Upper lobe of left lung (tissue), 4 donors: ENCODE data around the gene KIF18B.

Experiments used
- EP300 ChIP-seq, 4 donors: sonication (generic); formaldehyde crosslinking; IDR thresholded peaks; one replicate each; pipeline ENCODE4 v1.5.1; 2017; ENCODE audit warnings: antibody characterized with exemption in 4 of 4, control low read depth in 2 of 4
- POLR2AphosphoS5 ChIP-seq, 2 donors: sonication (generic); formaldehyde crosslinking; IDR thresholded peaks; one replicate each; pipeline ENCODE4 v1.5.1; 2017; ENCODE audit warnings: antibody characterized with exemption in 2 of 2
- TF ChIP-seq, protein P1 (sequence below), 6 experiments: fragments of 450-650 bp in 4 of 6; fragments of 200-600 bp in 2 of 6; sonication (generic) in 2 of 6; IDR thresholded peaks; one replicate each; pipeline ENCODE4 v1.5.1; 2016 to 2019; ENCODE audit warnings: antibody characterized with exemption in 6 of 6

DNA sequence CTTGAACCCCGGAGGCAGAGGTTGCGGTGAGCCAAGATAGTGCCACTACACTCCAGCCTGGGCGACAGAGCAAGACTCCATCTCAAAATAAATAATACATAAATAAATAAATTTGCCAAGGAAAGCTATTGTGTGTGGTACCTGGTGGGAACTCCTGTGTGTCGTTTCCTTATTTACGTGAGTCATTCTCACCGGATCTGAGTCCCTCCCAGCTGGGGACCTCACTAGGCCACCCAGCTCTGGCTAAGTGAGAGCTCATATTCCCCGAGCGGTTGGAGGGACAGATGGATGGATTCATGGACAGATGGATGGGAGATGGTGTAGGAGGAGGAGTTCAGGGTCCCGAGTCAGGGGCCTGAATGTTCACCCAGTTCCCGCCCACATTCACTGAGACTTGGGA is 43.4 kb upstream of the KIF18B start:
- TF ChIP-seq POLR2AphosphoS5 (IDR thresholded peaks at IDR 0.05) (no peak), EP300 (IDR thresholded peaks at IDR 0.05) (no peak)
- TF ChIP-seq, protein P1, sequence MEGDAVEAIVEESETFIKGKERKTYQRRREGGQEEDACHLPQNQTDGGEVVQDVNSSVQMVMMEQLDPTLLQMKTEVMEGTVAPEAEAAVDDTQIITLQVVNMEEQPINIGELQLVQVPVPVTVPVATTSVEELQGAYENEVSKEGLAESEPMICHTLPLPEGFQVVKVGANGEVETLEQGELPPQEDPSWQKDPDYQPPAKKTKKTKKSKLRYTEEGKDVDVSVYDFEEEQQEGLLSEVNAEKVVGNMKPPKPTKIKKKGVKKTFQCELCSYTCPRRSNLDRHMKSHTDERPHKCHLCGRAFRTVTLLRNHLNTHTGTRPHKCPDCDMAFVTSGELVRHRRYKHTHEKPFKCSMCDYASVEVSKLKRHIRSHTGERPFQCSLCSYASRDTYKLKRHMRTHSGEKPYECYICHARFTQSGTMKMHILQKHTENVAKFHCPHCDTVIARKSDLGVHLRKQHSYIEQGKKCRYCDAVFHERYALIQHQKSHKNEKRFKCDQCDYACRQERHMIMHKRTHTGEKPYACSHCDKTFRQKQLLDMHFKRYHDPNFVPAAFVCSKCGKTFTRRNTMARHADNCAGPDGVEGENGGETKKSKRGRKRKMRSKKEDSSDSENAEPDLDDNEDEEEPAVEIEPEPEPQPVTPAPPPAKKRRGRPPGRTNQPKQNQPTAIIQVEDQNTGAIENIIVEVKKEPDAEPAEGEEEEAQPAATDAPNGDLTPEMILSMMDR (IDR thresholded peaks at IDR 0.05) = no peak
